Jurkat, Clone E6-1 (cell line): ENCODE measurements around the gene GNAS-AS1.

Experiments
- DNase-seq: peaks from one replicate; pipeline ENCODE4 v3.0.0-alpha.2; 2011; ENCODE audit warnings: low read depth, low spot score
- H3K4me3 ChIP-seq: 2 replicates; pipeline ENCODE4 v1.5.1; 2011; ENCODE audit warnings: mild to moderate bottlenecking, low read length, control low read depth, moderate library complexity

GNAS-AS1 gene

DNA sequence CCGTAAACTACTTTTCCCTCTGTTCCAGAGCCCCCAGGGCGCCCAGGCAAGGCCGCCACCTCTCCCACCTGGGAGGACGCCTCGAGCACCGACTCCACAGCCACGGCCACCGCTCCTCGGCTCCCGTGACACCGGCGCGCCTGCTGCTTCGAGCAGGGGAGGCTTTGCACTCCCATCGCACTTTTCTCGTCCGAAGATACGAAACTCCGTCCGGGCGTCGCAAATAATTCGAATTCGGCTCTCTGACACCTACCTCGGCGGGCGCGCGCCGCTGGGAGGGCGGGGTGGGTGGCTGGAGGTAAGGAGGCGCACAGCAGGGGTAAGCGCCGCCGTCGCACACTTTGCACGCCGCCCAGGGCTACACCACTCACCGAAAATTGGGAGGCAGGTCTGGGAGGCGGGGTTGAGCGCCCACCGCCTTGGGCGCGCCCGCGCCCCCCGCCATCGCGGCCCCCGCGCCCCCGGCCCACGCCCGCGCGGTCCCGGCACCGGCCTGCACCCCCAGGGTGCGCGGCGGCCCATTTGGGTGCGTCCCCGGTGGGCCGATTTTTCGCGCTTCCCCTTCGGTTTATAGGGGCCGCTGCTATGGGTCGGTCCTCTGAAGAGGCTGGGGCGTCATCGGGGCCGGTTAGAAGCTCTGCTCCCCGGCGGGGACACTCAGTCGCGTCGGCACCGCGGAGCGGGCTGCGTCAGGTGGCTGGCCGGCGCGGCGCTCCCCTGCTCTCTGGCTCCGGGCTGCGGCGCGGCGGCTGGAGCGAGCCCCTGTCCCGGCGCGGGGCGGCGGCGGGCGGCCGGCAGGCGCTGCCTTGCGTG is 38.0 kb upstream of the GNAS-AS1 start:
- DNase-seq, result peak; percentile 74
- H3K4me3 ChIP-seq, result peak overlapping the region; percentile 74

GRCh38 chr20:58888103-58888502 is 37.4 kb upstream of the GNAS-AS1 start:
- DNase-seq, result no peak
- peak overlapping the region; percentile 74 for H3K4me3 ChIP-seq

- DNase-seq, result no peak
- H3K4me3 ChIP-seq, result no peak overlapping the region
Observed at GRCh38 chr20:58886546-58886945, 35.8 kb upstream of the GNAS-AS1 start.

DNA sequence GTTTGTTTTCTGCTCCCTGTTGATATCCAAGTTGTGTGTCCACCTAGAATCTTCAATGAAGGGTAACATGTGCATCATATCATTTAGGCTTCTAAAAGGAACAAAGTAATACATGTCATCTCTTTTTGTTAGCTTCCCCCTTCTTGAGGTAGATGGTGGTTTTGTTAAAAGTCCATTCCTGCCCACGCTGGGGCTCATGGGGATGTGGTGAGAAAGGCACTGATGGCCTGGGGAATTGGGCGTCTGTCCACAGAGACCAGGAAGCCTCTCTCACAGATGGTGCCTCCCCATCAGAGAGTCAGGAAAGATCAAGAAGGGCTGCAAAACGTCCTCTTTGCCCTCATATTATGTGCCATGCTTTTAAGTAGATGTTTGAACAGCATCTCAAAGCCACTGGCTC is 34.3 kb upstream of the GNAS-AS1 start:
- H3K4me3 ChIP-seq, result no peak overlapping the region
- no peak for DNase-seq

DNA sequence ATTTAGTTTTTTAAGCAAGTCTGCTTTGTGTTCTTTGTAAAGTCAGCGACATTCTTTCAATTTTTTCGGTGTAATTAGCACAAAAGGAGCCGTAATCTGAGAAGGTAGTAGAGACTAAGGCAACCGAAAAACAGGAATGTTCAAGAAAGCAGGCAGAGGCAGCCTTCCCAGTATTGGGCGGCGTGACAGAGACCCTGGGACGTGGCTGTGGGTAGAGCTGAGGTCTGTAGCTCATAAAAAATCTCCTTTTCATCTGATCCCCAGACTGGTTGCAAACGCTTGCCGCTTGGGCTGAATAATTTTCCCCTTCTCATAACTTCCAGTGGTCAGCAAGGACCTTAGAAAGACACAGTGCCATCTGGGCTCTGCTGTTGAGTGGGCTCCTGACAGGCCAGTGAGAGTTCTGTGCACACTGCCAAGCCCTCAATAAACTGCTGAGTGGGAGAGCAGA is 32.6 kb upstream of the GNAS-AS1 start:
- no peak for DNase-seq
- H3K4me3 ChIP-seq, result no peak overlapping the region

- no peak overlapping the region for H3K4me3 ChIP-seq
- DNase-seq, result no peak
Observed at GRCh38 chr20:58882704-58883089, 32.0 kb upstream of the GNAS-AS1 start.

DNA sequence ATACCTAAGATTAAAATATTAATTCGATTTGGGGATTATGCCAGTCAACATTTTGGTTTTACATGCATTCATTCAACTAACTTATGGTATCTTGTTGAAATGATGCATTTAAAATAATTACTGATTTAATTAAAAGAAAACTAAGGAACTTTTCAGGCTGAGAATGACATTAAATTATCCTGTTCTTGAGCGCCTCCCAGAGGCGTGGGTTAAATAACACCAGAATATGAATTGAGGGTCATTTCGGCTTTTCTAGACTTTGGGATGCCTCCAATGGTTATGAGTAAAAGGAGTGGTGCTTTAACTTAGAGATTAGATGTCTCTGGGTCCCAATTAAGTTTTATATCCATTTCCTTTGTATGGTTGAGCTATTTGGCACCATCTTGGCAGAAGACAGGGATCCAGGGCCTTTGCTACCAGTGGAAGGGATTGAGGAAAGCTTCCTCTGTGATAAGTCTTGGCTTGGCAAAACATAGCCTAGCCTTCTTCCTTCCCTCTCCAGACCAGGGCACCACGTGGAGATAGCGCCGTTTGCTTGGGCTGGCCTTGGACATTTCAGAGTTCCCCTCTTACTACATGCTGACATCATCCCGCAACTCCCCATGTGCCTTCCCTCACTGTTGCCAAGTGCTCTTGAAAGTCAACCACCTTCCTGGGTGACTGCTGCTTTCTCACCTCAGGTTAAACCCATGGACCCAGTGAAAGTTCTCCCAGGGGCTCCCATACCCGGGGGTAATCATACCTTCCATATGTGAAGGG is 30.5 kb upstream of the GNAS-AS1 start:
- no peak for DNase-seq
- no peak overlapping the region for H3K4me3 ChIP-seq

DNA sequence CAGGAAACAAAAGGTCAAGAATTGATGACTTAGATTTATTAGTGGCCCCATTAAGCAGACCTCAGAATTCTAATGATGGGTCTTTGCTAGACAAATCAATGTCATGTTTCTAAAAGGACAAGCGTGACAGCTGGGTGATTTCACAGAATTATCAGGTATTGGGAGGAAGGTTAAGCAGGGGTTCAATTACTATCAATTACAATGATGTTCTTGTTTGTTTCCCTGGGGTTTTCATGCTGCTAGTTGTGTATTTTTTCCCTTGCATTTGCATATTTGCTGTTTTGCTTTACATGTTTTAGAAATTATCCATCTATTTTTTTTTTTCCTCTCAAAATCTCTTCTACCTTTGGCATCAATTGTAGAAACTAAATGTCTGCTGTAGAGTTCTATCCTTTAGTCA is 29.7 kb upstream of the GNAS-AS1 start:
- H3K4me3 ChIP-seq, result no peak overlapping the region
- DNase-seq, result no peak

DNA sequence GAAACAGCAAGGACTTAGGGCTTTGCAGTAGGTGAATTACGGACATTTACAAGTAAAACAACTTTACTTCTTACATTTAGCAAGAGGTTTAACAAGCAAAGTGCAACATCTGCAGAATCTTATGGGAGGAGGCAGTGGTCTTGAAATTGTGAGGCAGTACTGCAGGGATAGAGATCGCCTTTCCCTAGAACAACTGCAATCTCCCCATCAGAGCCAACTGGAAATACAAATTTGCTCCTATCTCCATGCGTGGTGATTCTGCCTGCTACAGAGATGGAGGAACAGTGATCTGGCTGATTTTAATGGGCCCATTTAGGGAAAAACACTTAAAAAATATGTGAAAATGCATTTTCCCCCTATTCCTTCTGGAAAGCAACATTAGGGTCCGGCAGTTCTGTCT is 27.7 kb upstream of the GNAS-AS1 start:
- H3K4me3 ChIP-seq, result no peak overlapping the region
- no peak for DNase-seq

DNA sequence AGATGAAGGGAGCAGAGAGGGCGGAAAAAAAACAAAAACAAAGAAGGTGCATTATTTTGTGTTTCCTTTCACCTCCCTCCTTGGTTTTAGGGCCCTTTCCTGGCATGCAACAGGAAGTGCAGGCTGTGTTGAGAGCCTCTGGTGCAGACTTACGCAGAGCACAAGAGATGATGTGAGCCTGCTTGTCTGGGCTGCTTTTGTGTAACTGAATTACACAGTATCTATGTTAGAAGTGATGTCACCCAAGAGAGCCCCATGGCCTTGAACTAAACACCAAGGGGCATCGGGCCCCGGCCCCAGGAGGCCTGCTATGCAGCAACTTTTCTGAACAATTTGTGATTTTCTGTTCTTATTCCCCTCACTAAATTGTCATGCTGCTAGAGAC is 27.3 kb upstream of the GNAS-AS1 start:
- no peak overlapping the region for H3K4me3 ChIP-seq
- no peak for DNase-seq

GRCh38 chr20:58877050-58877975 is 26.6 kb upstream of the GNAS-AS1 start:
- no peak overlapping the region for H3K4me3 ChIP-seq
- DNase-seq, result no peak

DNA sequence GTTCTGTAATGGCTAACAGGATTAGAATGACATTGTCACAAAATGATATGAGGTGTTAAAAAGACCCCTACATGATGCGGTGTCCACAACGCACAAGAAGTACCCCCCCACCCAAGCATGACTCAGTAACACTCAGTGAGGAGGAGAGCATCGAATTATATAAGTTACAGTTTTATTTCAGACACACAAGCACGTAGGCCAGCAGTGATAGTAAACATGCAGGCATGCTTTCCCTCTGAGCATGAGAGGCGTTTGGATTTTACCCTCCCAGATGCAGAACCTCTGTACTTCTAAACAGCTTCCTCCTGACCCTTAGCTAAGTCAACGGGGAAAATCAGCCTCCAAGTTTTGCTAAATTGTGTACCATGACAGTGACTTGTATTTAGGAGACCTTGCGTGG is 25.7 kb upstream of the GNAS-AS1 start:
- DNase-seq, result no peak
- H3K4me3 ChIP-seq, result no peak overlapping the region

GRCh38 chr20:58875541-58876134 is 24.9 kb upstream of the GNAS-AS1 start:
- no peak for DNase-seq
- no peak overlapping the region for H3K4me3 ChIP-seq

GRCh38 chr20:58875111-58875510 is 24.4 kb upstream of the GNAS-AS1 start:
- no peak overlapping the region for H3K4me3 ChIP-seq
- no peak for DNase-seq

DNA sequence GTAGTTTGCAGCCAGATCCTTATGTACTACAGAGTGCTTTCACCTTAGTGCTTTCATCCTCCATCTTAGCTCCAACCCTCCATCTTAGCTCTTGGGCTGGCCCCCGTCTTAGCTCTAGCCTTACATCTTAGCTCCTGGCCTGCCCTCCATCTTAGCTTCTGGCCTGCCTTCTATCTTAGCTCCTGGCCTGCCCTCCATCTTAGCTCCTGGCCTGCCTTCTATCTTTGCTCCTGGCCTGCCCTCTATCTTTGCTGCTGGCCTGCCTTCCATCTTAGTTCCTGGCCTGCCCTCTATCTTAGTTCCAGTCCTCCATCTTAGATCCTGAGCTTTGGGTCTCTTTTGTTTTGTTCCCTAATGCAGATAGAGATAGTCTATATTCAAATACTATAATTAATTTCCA is 23.8 kb upstream of the GNAS-AS1 start:
- DNase-seq, result no peak
- H3K4me3 ChIP-seq, result no peak overlapping the region

DNA sequence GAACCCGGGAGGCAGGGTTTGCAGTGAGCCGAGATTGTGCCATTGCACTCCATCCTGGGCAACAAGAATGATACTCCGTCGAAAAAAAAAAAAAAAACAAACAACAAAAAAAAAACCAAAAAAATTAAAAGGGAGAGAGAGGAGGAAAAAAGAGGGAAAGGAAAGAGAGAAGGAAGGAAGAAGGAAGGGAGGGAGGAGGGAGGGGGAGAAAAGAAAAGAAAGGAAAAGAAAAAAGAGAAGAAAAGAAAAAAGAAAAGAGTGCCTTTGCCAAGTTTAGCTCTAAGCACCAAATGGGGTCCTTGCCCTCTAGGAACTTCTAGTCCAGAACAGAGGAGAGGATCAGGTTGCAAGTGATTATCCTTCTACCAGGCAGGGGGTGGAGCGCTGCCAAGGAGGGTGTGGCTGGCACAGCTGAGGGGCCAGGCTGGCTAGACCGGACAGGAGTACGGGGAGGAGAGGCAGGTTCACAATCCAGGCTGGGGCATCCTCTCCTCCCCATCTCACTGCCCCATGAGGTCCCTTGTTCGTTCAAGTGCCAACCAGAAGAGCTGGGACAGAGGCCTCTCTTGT is 20.9 kb upstream of the GNAS-AS1 start:
- no peak overlapping the region for H3K4me3 ChIP-seq
- DNase-seq, result no peak

GRCh38 chr20:58870293-58871014 is 19.8 kb upstream of the GNAS-AS1 start:
- DNase-seq, result no peak
- no peak overlapping the region for H3K4me3 ChIP-seq

DNA sequence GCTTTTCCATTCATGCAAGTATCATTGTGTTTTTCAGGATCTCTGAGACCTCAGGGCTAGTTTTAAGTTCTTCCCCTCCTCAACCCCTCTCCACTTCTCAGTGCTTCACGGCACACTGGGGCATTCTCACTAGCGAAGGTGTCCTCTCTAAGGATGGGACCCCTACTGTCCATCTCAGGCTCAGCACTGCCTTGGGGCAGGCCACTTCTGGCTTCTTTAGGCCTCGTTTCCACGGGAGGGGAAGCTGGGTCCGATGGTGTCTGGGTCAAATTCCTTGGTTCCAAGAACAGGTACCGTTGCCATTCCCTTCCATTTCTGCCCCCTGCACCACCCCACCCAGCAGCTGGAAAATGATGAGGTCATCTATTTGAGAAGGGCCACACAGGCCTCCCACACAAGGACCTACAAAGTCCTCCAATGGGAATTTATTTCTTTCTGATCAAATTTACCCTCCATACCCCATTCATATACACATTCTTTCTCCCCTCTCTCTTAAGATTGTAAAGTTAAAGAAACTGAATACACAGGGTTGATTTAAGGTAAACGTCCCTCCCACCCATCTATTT is 19.0 kb upstream of the GNAS-AS1 start:
- no peak overlapping the region for H3K4me3 ChIP-seq
- no peak for DNase-seq
